ENCODE data around the gene POC5.

DNA sequence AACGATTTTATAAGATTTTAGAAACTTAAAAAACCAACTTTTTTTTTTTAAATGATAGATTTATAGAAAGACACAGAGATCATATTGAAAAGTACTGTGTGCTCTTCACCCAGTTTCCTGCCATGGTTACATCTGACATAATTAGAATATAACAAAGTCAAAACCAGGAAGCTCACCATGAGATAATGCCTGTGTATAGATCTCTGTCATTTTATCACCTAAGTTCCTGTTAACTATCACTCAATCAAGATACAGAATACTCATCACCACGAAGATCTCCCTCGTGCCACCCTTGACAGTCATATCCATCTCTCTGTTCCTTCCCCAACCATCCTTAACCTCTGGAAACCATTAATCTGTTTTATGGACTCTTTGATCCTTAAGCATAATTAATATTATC lies 39.1 kb downstream of the POC5 start:
- TF ChIP-seq ZNF274 (IDR thresholded peaks at IDR 0.05; ENCODE audit: low read depth, low read length) (no peak), SUZ12 (IDR thresholded peaks at IDR 0.05; ENCODE audit: extremely low read depth, insufficient read depth, insufficient read length) (no peak)
